Activated CD8-positive, alpha-beta memory T cell treated with anti-CD3 and anti-CD28 coated beads for 48 hours (primary cell): ENCODE data around the gene DNAJA2.

Source experiments
- DNase-seq, 3 experiments: peaks; one replicate each; pipeline ENCODE4 v3.0.0-alpha.2; 2020; ENCODE audit warnings: low read depth in 2 of 3, low spot score in 2 of 3

DNAJA2 gene

DNA sequence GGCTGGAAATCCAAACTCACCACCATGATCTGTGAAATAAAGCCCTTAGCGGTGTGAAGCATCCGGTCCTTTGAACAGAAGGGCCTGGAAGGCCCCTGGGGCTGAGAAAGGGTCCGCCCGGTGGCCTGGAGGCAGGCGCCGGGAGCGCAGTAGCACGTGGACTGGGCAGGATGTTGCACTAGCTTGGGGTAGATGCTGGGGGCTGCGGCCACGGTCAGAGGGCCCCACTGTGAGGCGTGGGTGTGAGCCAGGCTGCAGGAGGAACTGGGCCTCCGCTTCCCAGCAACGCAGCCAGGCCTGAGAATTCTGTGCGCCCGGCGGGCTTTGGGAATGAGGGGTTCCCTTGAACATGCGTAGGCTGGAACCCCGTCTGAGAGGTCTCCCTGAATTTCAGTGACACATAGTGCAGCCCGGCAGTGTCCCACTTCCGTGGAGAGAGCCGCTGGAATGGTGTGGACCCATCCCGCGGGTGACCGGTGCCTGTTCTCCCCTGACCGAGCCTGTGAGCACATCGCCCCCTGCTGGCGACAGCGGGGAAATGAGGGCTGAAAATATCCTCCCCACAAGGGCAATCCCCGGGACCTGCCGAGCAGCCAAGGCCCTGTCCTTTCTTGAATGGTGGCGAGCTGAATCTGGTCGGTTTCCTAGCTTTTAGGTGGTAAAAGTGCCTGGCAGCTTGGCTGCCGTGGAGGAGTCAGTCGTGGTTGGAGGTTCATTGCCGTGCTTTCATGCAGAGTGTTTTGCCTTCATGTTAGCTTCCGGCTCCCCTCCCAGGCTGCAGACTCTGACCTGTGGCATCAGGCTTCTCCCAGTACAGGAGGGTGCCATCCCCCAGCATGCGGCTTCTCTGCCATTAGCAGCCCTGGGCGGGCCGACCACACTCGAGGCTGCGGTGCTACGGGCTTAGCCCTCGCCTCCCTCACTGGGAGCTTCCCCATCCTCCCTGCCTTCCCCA lies 43.8 kb downstream of the DNAJA2 start:
- DNase-seq, result peak in 2 of 3 experiments; percentile 53 to 63

DNA sequence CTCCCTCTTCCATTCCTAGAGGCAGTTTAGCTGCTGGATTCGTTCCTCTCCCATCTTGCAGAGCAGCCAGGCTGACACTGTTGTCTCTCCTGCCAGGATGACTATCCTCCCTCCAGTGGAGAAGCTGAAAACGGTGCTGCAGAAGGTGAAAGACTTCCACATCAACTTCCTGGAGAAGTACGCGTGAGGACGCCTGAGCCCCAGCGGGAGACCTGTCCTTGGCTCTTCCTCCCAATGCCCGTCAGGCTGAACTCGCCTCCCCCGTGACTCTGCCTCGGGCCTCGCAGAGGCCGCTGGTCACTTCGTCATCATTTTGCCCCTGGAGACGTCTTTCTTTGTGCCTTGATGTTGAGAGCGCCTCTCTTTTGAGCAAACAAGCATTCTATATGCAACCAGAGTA lies 44.7 kb downstream of the DNAJA2 start:
- no peak for DNase-seq

DNA sequence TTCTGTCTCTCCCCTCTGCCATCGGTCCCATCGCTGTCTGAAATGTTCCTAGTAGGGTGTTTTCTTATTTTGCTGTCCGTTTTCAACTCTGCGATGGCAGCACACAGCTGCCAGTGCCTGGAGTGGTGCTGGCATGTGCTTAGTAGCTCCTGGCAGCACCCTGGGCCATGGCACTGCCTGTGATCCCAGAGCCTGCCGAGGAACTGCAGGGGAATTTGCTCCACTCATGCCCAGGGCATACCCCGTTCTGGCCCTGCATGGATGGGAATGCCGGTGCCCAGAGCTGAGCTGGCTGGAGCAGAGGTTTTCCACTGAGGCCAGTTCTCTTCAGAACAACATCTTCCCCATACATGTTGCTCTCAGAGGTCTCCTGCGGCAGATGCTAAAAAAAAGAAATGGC lies 46.2 kb downstream of the DNAJA2 start:
- DNase-seq, result no peak

DNA sequence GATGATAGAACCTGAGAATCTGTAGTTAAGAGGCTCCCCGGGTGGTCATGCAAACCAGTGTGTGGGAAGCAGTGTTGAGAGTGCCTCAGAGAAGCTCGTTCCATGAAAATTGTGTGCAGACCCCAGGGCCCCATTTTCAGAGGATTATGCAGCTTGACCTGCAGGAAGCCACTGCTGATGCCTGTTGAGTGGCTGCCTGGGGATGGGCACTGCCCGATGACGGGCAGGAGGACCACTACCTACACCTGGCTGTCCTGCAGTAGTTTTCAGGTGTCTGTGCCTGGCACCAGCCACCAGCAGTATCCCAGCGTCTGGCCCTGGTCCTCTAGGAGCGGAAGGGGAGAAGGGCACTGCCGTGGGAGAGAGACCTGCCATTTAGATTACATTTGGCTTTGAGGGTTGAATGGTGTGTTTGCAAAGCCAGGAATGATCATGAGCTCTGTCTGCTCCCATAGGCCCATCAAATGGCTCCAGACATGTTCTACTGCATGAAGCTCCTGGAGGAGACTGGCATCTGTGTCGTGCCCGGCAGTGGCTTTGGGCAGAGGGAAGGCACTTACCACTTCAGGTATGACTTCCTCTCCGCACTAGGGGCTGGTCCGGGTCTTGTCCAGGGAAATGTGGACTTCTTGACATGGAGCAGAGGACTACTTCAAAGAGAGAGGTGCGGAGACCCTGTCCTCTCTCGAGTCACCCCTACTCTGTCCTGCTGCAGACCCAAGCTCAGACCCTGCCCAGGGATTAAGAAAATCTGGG lies 46.8 kb downstream of the DNAJA2 start:
- no peak for DNase-seq

DNA sequence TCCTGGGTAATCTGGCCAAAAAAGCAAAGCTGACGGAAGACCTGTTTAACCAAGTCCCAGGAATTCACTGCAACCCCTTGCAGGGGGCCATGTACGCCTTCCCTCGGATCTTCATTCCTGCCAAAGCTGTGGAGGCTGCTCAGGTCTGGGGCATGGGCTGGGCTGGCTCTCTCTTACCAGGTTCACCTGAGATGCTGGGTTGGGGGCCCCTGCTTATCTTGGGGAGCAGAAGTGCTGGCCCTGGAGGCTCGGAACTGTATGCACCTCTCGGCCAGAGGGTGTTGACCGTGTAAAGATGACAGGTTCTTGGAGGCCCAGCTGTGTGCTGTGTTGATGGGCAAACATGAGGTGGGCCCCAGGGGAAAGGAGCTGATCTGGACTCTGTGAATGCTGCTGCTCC lies 49.1 kb downstream of the DNAJA2 start:
- DNase-seq, result no peak

DNA sequence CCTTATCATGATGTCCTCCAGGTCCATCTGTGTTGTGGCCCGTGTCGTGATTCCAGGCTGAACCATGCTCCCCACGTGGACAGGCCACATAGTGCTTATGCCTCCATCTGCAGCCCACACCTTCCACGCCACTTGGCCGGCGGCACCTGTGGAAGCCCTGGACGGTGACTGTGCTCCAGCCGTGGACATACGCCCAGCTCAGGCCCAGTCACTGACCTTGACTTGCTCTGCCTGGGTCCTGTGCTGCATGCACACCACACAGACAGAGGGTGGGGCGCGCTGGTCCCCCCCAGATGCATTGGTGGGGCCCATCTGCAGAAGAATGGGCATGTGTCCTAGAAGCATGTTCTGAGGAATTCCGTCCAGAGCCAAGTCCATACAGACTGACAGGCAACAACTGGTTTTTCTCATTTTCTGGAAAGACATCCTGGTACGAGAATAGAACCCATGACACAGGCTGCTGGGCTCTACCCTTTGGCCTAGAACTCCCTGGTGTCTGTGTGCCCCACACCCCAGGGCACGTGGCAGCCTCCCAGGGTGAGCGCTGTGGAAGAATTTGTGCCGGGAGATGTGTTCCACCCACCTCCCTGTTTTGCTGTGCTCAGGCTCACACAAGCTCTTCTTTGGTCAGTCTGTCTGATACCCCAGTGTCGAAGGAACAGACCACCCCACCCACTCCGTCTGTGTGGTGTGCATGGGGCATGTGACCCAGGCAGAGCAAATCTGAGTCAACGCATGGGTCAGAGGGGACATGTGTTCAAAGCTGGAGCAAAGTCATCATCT lies 49.8 kb downstream of the DNAJA2 start:
- DNase-seq, result no peak

DNA sequence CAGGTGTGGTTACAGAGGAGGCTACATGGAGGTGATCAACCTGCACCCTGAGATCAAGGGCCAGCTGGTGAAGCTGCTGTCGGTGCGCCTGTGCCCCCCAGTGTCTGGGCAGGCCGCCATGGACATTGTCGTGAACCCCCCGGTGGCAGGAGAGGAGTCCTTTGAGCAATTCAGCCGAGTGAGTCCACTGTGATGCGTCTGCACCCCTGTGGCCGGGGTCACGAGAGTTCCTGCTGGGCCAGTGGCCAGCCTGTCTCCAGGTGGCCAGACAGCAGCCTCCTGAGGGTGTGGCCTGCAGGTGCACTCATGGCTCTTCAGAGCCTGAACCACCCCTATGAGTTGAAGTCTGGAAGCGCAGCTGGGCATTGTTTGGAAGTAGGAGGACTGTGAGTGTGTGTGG lies 51.2 kb downstream of the DNAJA2 start:
- no peak for DNase-seq

DNA sequence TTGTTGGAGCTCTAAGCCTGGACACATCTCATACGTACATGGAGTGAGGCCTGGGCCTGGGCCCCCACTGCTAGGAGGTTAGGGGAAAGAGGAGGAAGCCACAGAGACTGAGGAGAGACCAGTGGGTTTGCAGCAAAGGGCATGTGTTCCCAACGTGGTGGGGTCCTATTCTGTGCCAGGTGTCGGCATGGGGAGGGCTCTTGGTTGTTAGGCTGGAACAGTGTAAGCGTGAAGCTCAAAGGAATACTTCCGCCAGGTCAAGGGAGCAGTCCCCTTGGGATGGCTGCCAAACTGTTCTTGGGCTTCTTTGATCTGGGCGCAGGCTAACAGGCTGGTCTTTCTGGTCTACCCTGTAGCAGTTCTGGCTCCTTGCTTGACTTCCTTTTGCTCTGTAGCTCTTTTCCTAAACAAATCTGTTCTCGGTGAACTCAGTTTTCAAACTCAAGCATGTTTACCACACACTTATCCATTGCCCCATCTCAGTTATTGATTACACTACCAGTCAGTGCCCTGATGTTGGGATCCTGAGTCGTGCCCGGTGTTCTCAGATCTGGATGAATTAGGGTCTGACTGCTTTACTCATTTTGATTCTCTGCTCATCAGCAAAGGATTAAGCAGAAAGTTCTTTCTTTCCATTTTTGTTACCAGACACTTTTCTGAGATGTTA lies 52.9 kb downstream of the DNAJA2 start:
- DNase-seq, result no peak

DNA sequence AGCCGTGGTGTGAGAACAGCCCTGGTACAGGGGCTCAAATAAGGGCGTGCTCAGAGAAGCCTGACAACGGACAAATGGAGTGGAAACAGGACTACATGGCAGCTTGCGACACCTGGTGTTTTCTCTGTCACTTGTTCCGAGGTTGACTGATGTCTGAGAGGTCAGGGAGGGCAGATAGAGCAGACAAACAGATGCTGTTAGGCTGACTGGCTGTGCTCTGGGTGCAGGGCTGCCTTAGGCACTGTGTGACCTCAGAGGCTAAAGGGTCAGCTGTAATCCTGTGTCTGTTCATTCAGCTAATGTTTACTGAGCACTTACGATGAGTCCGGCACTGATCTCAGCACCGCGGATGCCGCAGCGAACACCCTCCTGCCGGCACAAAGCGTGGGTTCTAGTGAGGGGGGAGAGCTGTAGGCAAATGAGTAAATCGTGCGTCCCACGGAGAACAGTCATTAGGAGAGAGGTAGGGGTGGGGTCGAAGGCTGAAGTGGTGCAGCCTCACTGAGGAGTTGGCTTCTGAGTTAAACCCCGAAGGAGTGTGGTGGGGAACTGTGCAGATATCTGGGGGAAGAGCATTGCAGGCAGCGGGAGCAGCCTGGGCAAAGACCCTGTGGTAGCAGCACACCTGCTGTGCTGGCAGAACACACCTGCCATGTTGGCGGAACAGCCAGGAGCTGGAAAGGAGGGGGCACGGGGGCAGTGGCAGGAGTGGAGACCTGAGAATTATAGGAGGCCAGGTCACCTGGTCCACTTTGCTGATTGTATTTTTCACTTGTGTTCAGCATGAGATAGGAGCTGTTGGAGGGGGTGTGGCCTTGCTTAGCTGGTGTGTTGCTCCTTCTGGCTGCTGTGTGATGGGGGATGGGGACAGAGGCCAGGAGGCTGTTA lies 54.3 kb downstream of the DNAJA2 start:
- DNase-seq, result no peak

DNA sequence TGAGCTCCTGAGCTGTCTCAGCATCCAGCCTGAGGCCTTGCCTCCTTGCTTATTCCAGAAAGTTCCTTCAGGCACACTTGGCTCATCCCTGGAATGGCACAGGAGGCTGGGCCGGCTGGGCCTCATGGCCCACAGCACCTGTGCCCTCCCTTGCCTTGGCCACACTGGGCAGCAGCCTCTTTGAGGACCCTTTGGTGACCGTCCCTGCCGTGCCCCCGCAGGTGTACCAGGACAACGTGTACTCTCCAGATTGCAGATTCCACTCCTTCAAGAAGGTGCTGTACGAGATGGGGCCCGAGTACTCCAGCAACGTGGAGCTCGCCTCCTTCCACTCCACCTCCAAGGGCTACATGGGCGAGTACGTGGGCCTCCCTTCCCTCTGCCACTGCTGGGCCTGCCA lies 55.1 kb downstream of the DNAJA2 start:
- DNase-seq, result no peak

DNA sequence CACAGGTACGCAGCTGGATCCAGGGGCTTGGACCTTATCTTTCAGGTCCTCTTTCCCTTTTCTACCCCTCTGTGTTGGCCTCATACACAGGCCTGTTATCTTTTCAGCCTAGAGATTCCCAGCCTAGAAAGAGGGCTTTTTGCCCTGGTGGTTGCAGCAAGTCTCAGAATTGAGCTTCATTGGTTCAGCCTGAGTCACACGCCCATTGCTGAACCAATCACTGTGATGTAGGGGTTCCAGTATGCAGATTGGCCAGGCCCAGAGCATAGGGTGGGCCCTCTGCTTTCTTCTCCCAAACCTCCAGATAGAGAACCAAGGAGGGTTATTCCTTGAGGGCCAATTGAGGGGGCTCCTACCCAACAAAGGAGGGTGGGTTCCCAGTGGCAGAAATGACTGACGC lies 56.5 kb downstream of the DNAJA2 start:
- no peak for DNase-seq

DNA sequence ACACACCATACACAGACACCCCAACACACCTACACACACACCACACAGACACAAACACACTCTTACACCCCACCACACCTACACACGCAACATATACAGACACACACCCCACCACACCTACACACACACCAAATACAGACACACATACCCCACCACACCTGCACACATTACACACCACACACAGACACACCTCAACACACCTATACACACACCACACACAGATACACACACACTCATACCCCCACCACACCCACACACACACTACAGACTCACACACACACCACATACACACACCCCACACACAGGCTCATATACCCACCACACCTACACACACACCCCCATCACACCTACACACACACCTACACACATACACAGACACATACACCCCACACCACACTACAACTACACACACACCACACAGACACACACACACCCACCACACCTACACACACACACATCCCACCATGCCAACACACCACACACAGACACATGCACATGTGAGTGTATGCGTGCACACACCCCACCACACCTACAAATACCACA lies 57.9 kb downstream of the DNAJA2 start:
- DNase-seq, result no peak

DNA sequence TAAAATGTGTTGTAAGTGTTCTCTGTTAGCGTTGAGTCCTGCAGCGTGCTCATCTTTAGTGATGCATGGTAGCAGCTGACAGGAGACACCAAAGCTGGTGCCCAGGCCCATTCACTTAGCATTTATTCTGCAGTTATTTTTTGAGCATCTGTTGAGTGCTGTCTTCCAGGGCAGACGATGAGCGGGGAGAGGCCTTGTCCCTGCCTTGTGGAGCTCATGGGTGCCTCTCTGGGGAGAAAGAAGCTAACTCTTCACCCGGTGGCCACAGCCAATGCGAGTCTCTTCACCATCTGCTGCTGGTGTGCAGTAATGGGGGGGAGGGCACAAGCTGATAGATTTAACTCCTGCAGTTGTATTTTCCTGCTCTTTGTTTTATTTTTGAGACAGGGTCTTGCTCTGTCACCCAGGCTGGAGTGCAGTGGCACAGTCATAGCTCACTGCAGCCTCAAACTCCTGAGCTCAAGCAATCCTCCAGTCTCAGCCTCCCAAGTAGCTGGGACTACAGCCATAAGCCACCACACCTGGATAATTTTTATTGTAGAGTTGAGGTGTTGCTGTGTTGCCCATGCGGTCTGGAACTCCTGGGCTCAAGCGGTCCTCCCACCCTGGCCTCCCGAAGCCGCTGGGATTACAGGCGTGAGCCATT lies 58.8 kb downstream of the DNAJA2 start:
- DNase-seq, result no peak

DNA sequence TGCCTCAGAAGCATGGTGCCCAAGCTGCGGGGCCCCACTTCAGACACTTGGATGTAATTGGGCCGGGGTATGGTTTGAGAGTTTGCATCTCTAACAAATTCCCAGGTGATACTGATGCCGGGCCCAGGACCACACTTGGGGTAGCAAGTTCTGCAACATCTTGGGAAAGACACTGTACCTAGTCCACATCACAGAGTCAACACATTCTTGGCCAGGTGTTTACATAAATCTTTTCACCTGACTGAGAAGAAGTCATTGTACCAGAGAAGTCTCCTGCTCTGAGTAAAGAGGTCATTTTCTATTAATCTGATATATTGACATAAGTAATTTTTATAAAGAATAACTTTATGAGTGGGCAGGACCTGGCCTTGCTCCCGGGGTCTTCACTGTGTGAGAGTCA lies 61.8 kb downstream of the DNAJA2 start:
- DNase-seq, result no peak

DNA sequence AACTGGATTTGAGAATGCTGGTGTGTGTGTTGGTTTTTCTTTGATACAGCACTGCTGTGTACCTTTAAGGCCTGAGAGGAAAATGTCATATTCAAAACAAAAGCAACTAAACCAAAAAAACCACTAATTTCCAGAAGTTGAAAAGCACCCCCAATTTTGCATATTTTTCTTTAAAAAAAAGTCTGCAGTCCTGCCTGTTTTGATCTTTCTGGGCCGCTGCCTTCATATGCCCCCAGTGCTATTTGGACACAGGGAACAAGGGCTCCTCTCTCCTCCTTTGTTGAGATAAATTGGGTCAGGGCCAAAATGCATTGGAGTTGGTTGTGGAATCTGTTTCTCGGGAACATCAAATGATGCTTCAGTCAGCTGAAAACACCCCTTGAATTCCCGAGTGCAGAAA lies 62.4 kb downstream of the DNAJA2 start:
- no peak for DNase-seq

DNA sequence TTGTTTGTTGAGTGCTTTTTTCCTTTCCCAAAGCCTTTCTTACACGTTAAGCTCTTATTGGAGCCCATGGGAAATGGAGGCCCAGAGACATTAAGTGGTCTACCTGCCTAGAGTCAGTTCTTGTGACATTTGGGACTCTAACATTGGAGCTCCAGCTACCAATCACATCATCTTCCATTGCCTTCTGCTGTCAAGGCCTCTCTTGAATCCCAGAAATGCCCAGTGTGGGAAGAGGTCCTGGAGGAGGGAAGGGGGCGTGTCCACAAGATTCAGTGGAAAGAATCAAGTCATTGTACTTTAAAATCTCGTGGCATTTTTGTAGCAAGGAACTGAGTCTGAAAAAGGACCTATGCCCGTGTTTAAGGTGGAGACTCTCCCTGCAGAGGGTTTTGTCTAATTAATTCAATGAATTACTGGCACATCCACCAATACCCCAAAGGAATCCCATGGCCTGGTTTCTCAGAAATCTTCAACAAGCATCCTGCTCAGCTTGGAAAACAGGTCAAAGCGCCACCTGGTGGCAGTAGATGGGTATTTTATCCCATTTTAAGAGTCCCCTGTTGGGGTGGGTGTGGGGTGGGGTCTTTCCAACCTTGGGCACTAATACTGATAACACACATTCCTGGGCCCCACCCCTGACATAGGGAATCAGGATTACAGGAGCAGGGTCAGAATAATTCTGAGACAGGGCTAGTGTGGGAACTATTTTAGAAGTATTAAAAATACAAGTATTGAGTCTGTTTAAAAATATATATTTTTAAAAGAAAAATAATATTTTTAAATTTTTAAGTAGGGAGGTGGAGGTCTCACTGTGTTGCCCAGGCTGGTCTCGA lies 64.7 kb downstream of the DNAJA2 start:
- peak in 1 of 3 experiments; percentile 30 for DNase-seq

DNA sequence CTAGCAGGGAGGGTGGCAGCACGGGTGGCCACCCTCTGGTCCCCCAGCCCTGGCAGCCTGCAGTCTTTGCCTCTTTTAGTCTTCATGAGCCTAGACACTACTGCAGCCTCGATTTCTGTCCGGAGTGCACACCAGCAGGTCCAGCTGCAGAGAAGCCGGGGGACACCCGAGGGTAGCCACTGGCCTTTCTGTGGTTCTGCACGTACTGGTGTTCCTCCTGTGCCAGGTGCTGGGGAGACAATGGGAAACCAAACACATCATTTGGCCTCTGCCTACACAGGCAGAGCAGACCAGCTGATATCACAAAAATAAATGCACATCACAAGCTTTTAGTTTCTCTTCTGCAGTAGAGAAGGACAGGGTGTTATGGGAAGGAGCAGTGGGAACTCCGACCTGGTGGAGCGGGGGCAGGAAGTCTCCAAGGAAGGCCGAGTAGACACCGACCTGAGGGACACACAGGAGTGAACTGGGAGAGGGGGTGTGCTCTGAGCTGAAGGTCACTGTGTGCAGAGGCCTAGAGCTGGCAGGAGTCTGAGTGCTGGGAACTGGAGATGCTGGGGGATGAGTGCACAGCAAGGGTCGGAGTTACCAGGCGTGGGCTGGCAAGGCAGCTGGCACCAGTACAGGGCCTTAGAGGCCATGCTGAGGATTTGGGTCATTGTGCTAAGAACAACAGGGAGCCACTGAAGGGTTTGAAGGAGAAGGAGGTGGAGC lies 66.3 kb downstream of the DNAJA2 start:
- no peak for DNase-seq
